ENCODE measurements around the gene CHRDL2. TPM values are rescaled to one million over a fixed set of nuclear protein-coding genes. Genes with fewer than 3 reads are reported as not detected.

CHRDL2 gene
- total and polyA plus RNA-seq, 2 of the 13 experiments (the other 11 are each of a cell fraction or from before 2014, with no cell fraction given) = 0.04 TPM; not detected in 1

- TF ChIP-seq ZNF329 (CRISPR knock-in tag; IDR thresholded peaks at IDR 0.05; ENCODE audit: low read depth) (0 out of 2 replicates have a peak, but pooled peaks have one; percentile 19), BRD4 (CRISPR knock-in tag; IDR thresholded peaks at IDR 0.05) (no peak), ARHGAP35 (CRISPR knock-in tag; IDR thresholded peaks at IDR 0.05; ENCODE audit: borderline replicate concordance) (no peak), EED (CRISPR knock-in tag; IDR thresholded peaks at IDR 0.05) (no peak), TRIM22 (IDR thresholded peaks at IDR 0.05) (no peak), BHLHE40 (IDR thresholded peaks at IDR 0.05; ENCODE audit: low read length) (no peak), SIX1 (CRISPR knock-in tag; IDR thresholded peaks at IDR 0.05; ENCODE audit: borderline replicate concordance) (no peak), ZNF260 (CRISPR knock-in tag; IDR thresholded peaks at IDR 0.05; ENCODE audit: borderline replicate concordance, low read depth) (no peak), ZNF674 (CRISPR knock-in tag; IDR thresholded peaks at IDR 0.05; ENCODE audit: low read depth) (no peak), PBX3 (CRISPR knock-in tag; IDR thresholded peaks at IDR 0.05; ENCODE audit: borderline replicate concordance) (no peak), NR0B2 (CRISPR knock-in tag; IDR thresholded peaks at IDR 0.05) (no peak), U2AF1 (optimal IDR thresholded peaks at IDR 0.05; ENCODE audit: low read depth, low read length) (no peak), NR2C2 (CRISPR knock-in tag; IDR thresholded peaks at IDR 0.05; ENCODE audit: borderline replicate concordance) (no peak), SOX6 (IDR thresholded peaks at IDR 0.05) (no peak), SOX6 (CRISPR knock-in tag; IDR thresholded peaks at IDR 0.05) (no peak), IKZF5 (CRISPR knock-in tag; IDR thresholded peaks at IDR 0.05) (no peak), PLSCR1 (CRISPR knock-in tag; IDR thresholded peaks at IDR 0.05; ENCODE audit: borderline replicate concordance) (no peak), ZNF512B (CRISPR knock-in tag; IDR thresholded peaks at IDR 0.05; ENCODE audit: borderline replicate concordance) (no peak), ZC3H13 (CRISPR knock-in tag; IDR thresholded peaks at IDR 0.05) (no peak)
- TF ChIP-seq, protein P1, sequence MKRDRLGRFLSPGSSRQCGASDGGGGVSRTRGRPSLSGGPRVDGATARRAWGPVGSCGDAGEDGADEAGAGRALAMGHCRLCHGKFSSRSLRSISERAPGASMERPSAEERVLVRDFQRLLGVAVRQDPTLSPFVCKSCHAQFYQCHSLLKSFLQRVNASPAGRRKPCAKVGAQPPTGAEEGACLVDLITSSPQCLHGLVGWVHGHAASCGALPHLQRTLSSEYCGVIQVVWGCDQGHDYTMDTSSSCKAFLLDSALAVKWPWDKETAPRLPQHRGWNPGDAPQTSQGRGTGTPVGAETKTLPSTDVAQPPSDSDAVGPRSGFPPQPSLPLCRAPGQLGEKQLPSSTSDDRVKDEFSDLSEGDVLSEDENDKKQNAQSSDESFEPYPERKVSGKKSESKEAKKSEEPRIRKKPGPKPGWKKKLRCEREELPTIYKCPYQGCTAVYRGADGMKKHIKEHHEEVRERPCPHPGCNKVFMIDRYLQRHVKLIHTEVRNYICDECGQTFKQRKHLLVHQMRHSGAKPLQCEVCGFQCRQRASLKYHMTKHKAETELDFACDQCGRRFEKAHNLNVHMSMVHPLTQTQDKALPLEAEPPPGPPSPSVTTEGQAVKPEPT (CRISPR knock-in tag; IDR thresholded peaks at IDR 0.05; ENCODE audit: low read depth) = no peak
These were observed 4.6 kb downstream of the CHRDL2 start (continued) for GRCh38 chr11:74726547-74727182.
